ENCODE results near the gene COL25A1.

The COL25A1 gene

GRCh38 chr4:109127866-109128265, 174.6 kb downstream of the COL25A1 start:
- in situ Hi-C loops (cut with MboI; ENCODE audit: low pct_unique_long_range_greater_than_20kb, low sequenced_read_pairs, unreplicated experiment), result no loop called here
- DNase-seq (ENCODE audit: low spot score), result no peak

DNA sequence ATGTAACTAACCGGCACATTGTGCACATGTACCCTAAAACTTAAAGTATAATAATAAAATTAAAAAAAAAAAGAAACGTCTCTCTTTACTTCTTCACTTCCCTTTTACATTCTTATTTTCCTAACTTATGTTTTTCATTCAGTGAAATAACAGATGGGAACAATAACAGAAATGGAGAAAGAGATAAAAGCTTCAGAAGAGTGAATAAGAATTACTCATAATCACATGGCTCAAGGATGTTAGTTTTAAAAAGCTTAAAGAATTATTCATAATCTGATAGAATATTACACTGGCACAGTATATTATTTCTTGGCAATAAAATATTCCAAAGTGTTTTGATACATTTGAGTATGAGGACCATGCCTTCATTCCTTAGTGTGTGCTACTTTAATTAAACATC, 175.6 kb downstream of the COL25A1 start:
- in situ Hi-C loops (cut with MboI; ENCODE audit: low pct_unique_long_range_greater_than_20kb, low sequenced_read_pairs, unreplicated experiment), result no loop called here
- no peak for TF ChIP-seq CTCF (IDR thresholded peaks at IDR 0.05; ENCODE audit: extremely low read depth, insufficient read depth, missing control alignments)
- DNase-seq (ENCODE audit: low spot score), result no peak

More at GRCh38 chr4:109127866-109128265, 174.6 kb downstream of the COL25A1 start:
- TF ChIP-seq CTCF (IDR thresholded peaks at IDR 0.05; ENCODE audit: extremely low read depth, insufficient read depth, missing control alignments), result no peak

- no peak for TF ChIP-seq CTCF (IDR thresholded peaks at IDR 0.05; ENCODE audit: extremely low read depth, insufficient read depth, missing control alignments)
- in situ Hi-C loops (cut with MboI; ENCODE audit: low pct_unique_long_range_greater_than_20kb, low sequenced_read_pairs, unreplicated experiment), result no loop called here
- DNase-seq (ENCODE audit: low spot score), result no peak
Measured at GRCh38 chr4:109125084-109125483, 177.4 kb downstream of the COL25A1 start.

- in situ Hi-C loops (cut with MboI; ENCODE audit: low pct_unique_long_range_greater_than_20kb, low sequenced_read_pairs, unreplicated experiment), result no loop called here
- TF ChIP-seq CTCF (IDR thresholded peaks at IDR 0.05; ENCODE audit: extremely low read depth, insufficient read depth, missing control alignments), result no peak
- DNase-seq (ENCODE audit: low spot score), result no peak
Measured at GRCh38 chr4:109123951-109124350, 178.5 kb downstream of the COL25A1 start.

DNA sequence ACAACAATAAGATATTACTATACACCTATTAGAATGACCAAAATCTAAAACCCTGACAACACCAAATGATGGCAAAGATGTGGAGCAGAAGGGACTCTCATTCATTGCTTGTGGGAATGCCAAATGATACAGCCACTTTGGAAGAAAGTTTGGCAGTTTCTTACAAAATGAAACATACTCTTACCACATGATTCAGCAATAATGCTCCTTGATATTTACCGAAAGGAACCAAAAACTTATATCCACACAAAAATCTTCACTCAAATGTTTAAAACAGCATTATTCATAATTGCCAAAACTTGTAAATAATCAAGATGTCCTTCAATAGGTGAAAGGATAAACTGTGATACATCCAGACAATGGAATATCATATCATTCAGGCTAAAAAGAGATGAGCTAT, 180.9 kb downstream of the COL25A1 start:
- DNase-seq (ENCODE audit: low spot score), result no peak
- in situ Hi-C loops (cut with MboI; ENCODE audit: low pct_unique_long_range_greater_than_20kb, low sequenced_read_pairs, unreplicated experiment), result no loop called here
- TF ChIP-seq CTCF (IDR thresholded peaks at IDR 0.05; ENCODE audit: extremely low read depth, insufficient read depth, missing control alignments), result no peak

DNA sequence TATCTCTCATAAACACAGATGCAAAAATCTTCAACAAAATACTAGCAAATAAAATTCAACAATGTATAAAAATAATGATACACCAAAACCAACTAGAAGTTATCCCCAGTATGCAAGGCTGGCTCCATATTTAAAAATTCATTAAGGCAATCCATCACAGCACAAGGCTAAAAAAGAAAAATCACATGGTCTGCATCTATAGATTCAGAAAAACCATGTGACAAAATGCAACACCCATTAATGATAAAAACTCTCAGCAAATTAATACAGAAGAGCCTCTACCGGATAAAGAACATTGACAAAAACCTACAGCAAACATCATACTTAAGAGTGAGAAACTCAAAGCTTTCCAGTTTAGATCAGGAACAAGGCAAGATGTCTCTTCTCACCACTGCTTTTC, 182.6 kb downstream of the COL25A1 start:
- TF ChIP-seq CTCF (IDR thresholded peaks at IDR 0.05; ENCODE audit: extremely low read depth, insufficient read depth, missing control alignments), result no peak
- no peak for DNase-seq (ENCODE audit: low spot score)
- in situ Hi-C loops (cut with MboI; ENCODE audit: low pct_unique_long_range_greater_than_20kb, low sequenced_read_pairs, unreplicated experiment), result no loop called here

DNA sequence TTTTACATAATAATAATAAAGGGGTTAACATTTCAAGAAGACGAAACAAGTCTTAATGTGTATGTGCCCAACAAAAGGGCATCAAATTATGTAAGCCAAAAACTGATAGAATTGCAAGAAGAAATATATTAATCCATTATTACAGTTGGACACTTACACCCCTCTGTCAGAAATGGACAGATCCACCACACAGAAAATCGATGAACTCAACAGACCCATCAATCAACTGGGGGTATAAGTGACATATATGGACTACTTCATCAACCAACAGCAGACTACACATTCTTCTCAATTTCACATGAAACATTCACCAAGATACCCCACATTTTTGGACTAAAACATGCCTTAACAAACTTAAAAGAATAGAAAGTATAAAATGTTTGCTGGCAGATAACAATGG, 183.8 kb downstream of the COL25A1 start:
- in situ Hi-C loops (cut with MboI; ENCODE audit: low pct_unique_long_range_greater_than_20kb, low sequenced_read_pairs, unreplicated experiment), result no loop called here
- TF ChIP-seq CTCF (IDR thresholded peaks at IDR 0.05; ENCODE audit: extremely low read depth, insufficient read depth, missing control alignments), result no peak
- DNase-seq (ENCODE audit: low spot score), result no peak

All from GM13977 (cell line).